ENCODE data around the gene CCDC73.

- TF ChIP-seq RCOR1 (IDR thresholded peaks at IDR 0.05; ENCODE audit: low read length): no peak
- no peak for TF ChIP-seq MAX (IDR thresholded peaks at IDR 0.05; ENCODE audit: low read depth)
- TF ChIP-seq CTCF (IDR thresholded peaks at IDR 0.05): no peak
- no peak for TF ChIP-seq MEF2A (IDR thresholded peaks at IDR 0.05; ENCODE audit: borderline replicate concordance, low read depth)
- TF ChIP-seq USF2 (IDR thresholded peaks at IDR 0.05; ENCODE audit: borderline replicate concordance, low read depth, low read length): no peak
- no peak for TF ChIP-seq CHD2 (IDR thresholded peaks at IDR 0.05; ENCODE audit: low read length, partially characterized antibody)
- TF ChIP-seq GATA2 (CRISPR knock-in tag; IDR thresholded peaks at IDR 0.05): no peak
Measured at GRCh38 chr11:32792111-32792947, 2.1 kb downstream of the CCDC73 start.

All from SK-N-SH (cell line).